ENCODE results near the gene RABAC1. TPM values are rescaled to one million over a fixed set of nuclear protein-coding genes. Genes with fewer than 3 reads are reported as not detected.
"Not testable (repeated sequence)": the region's sequence is repeated elsewhere in the genome, so short reads cannot be mapped to it uniquely, and the experiment has no call there.

The RABAC1 gene
- polyA plus RNA-seq, 5 donors = 42.9 to 115 (median 68.9) TPM

GRCh38 chr19:41956621-41957020, 2.5 kb downstream of the RABAC1 start:
- no peak for DNase-seq

GRCh38 chr19:41955521-41955920, 3.6 kb downstream of the RABAC1 start:
- DNase-seq = no peak

- DNase-seq = peak in 1 of 2 donors; percentile 56
Observed at GRCh38 chr19:41951686-41952172, 7.4 kb downstream of the RABAC1 start.

- DNase-seq = no peak
Observed at GRCh38 chr19:41947091-41947490, 12.0 kb downstream of the RABAC1 start.

- DNase-seq = no peak
Observed at GRCh38 chr19:41945135-41945766, 13.9 kb downstream of the RABAC1 start.

- no peak for DNase-seq
Observed at GRCh38 chr19:41944336-41944735, 14.8 kb downstream of the RABAC1 start.

- DNase-seq = no peak
Observed at GRCh38 chr19:41941410-41942202, 17.5 kb downstream of the RABAC1 start.

- no peak for DNase-seq
Observed at GRCh38 chr19:41940731-41941409, 18.3 kb downstream of the RABAC1 start.

GRCh38 chr19:41939861-41940730, 19.0 kb downstream of the RABAC1 start:
- no peak for DNase-seq

GRCh38 chr19:41939209-41939608, 19.9 kb downstream of the RABAC1 start:
- not testable (repeated sequence) for DNase-seq

- DNase-seq = no peak
Observed at GRCh38 chr19:41937525-41938468, 21.3 kb downstream of the RABAC1 start.

GRCh38 chr19:41936961-41937360, 22.2 kb downstream of the RABAC1 start:
- no peak for DNase-seq

GRCh38 chr19:41936416-41936850, 22.7 kb downstream of the RABAC1 start:
- no peak for DNase-seq

GRCh38 chr19:41935760-41936415, 23.2 kb downstream of the RABAC1 start:
- DNase-seq = no peak

- peak in 1 of 2 donors; percentile 50 for DNase-seq
Observed at GRCh38 chr19:41934849-41935374, 24.2 kb downstream of the RABAC1 start.

- no peak for DNase-seq
Observed at GRCh38 chr19:41933693-41934426, 25.3 kb downstream of the RABAC1 start.

GRCh38 chr19:41932720-41933332, 26.3 kb downstream of the RABAC1 start:
- DNase-seq = no peak

- DNase-seq = no peak
Observed at GRCh38 chr19:41932259-41932719, 26.8 kb downstream of the RABAC1 start.

All from right lung (tissue), 5 donors.